ENCODE results near the gene WDR54.

WDR54 gene

GRCh38 chr2:74425523-74425922, 4.0 kb downstream of the WDR54 start:
- H3K4me1 ChIP-seq = no peaks in the 10 kb centered on the region
- H3K9ac ChIP-seq = no peak overlapping the region
- no peaks in the 10 kb centered on the region for H3K79me2 ChIP-seq
- H2AFZ ChIP-seq = no peak overlapping the region
- no peak overlapping the region for H3K4me2 ChIP-seq (ENCODE audit: low read length)
- no peaks in the 10 kb centered on the region for H3K36me3 ChIP-seq (ENCODE audit: control insufficient read depth, insufficient read depth, low read length)
- H3K27ac ChIP-seq = no peak overlapping the region
- H3K27me3 ChIP-seq (ENCODE audit: control insufficient read depth, insufficient read depth, low read length) = no peaks in the 10 kb centered on the region
- TF ChIP-seq, protein P1, sequence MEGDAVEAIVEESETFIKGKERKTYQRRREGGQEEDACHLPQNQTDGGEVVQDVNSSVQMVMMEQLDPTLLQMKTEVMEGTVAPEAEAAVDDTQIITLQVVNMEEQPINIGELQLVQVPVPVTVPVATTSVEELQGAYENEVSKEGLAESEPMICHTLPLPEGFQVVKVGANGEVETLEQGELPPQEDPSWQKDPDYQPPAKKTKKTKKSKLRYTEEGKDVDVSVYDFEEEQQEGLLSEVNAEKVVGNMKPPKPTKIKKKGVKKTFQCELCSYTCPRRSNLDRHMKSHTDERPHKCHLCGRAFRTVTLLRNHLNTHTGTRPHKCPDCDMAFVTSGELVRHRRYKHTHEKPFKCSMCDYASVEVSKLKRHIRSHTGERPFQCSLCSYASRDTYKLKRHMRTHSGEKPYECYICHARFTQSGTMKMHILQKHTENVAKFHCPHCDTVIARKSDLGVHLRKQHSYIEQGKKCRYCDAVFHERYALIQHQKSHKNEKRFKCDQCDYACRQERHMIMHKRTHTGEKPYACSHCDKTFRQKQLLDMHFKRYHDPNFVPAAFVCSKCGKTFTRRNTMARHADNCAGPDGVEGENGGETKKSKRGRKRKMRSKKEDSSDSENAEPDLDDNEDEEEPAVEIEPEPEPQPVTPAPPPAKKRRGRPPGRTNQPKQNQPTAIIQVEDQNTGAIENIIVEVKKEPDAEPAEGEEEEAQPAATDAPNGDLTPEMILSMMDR (IDR thresholded peaks at IDR 0.05) = no peak
- no peak overlapping the region for H3K4me3 ChIP-seq (ENCODE audit: low read depth, low read length)
- H3K9me3 ChIP-seq (ENCODE audit: control insufficient read depth, low read length) = no peaks in the 10 kb centered on the region

- Histone ChIP-seq H2AFZ (no peak overlapping the region), H3K27ac (no peak overlapping the region), H3K36me3 (ENCODE audit: control insufficient read depth, insufficient read depth, low read length) (no peaks in the 10 kb centered on the region), H3K4me2 (ENCODE audit: low read length) (no peak overlapping the region), H3K9ac (no peak overlapping the region), H3K27me3 (ENCODE audit: control insufficient read depth, insufficient read depth, low read length) (no peaks in the 10 kb centered on the region), H3K4me1 (no peaks in the 10 kb centered on the region), H3K9me3 (ENCODE audit: control insufficient read depth, low read length) (no peaks in the 10 kb centered on the region), H3K79me2 (no peaks in the 10 kb centered on the region), H3K4me3 (ENCODE audit: low read depth, low read length) (no peak overlapping the region)
- TF ChIP-seq, protein P1 (IDR thresholded peaks at IDR 0.05) = no peak
Measured at GRCh38 chr2:74426181-74426758, 4.7 kb downstream of the WDR54 start.

GRCh38 chr2:74427551-74427950, 6.0 kb downstream of the WDR54 start:
- Histone ChIP-seq H3K79me2 (peaks cover 2% of the 10 kb centered on the region), H3K27ac (no peak overlapping the region), H3K4me1 (no peaks in the 10 kb centered on the region), H3K9ac (no peak overlapping the region), H3K36me3 (ENCODE audit: control insufficient read depth, insufficient read depth, low read length) (no peaks in the 10 kb centered on the region), H3K27me3 (ENCODE audit: control insufficient read depth, insufficient read depth, low read length) (no peaks in the 10 kb centered on the region), H3K9me3 (ENCODE audit: control insufficient read depth, low read length) (no peaks in the 10 kb centered on the region), H3K4me3 (ENCODE audit: low read depth, low read length) (no peak overlapping the region), H3K4me2 (ENCODE audit: low read length) (no peak overlapping the region), H2AFZ (no peak overlapping the region)
- TF ChIP-seq, protein P1 (IDR thresholded peaks at IDR 0.05) = no peak

DNA sequence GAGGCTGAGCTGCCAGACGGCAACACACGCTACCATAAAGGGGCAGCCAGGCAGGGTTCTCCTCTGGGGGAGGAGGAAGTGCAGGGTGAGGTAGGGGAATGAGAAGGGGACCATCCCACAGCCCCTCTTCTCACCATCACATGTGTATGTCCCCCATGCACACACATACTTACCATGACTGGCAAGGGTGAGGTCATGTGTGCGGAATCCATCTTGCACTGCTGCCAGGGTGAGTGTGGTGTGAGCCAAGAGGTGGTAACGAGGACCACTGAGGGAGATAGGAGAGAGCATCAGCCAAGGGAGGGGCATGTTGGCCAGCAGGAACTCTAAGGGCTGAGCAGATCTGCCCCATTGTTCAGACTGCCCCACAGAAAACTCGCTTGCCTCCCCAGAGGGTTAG, 7.1 kb downstream of the WDR54 start:
- Histone ChIP-seq H3K36me3 (ENCODE audit: control insufficient read depth, insufficient read depth, low read length) (no peaks in the 10 kb centered on the region), H3K27me3 (ENCODE audit: control insufficient read depth, insufficient read depth, low read length) (no peaks in the 10 kb centered on the region), H3K4me3 (ENCODE audit: low read depth, low read length) (no peak overlapping the region), H3K27ac (no peak overlapping the region), H3K9ac (no peak overlapping the region), H2AFZ (no peak overlapping the region), H3K79me2 (peaks cover 3% of the 10 kb centered on the region), H3K4me2 (ENCODE audit: low read length) (no peak overlapping the region), H3K9me3 (ENCODE audit: control insufficient read depth, low read length) (no peaks in the 10 kb centered on the region), H3K4me1 (no peaks in the 10 kb centered on the region)
- TF ChIP-seq, protein P1 (IDR thresholded peaks at IDR 0.05) = no peak

Data from parathyroid adenoma (tissue), 2 donors.